Lower leg skin (tissue), 3 donors: Measurements from ENCODE around the gene YOD1.

Experiments used
- POLR2A ChIP-seq, 2 donors: fragments of 450-650 bp; IDR thresholded peaks; one replicate each; pipeline ENCODE4 v1.6.1; 2016 to 2017; ENCODE audit warnings: antibody characterized with exemption in 2 of 2, mild to moderate bottlenecking in 1 of 2, moderate library complexity in 1 of 2
- TF ChIP-seq, protein P1 (sequence below), 3 donors: fragments of 450-650 bp; IDR thresholded peaks; one replicate each; pipeline ENCODE4 v1.5.1; 2016; ENCODE audit warnings: antibody characterized with exemption in 3 of 3, mild to moderate bottlenecking in 3 of 3, moderate library complexity in 2 of 3

DNA sequence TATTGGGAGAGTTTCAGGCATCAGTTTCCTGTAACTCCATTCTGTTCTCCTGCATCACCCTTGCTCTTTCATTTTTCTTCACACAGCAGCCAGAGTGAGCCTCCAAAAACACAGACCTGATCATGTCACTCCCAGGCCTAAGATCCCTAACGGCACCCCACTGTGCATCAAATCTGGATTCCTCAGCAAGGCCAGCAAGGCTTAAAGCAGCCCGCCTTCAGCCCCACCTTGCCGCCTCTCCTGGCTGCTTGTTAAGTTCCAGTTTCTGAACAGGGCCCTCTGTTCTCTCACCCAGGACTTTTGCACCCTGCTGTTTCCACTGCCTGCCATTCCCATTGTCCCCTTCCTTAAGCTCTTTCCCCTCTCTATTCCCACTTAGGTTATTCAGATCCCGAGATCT, 47.8 kb downstream of the YOD1 start:
- no peak for TF ChIP-seq POLR2A (IDR thresholded peaks at IDR 0.05)
- TF ChIP-seq, protein P1, sequence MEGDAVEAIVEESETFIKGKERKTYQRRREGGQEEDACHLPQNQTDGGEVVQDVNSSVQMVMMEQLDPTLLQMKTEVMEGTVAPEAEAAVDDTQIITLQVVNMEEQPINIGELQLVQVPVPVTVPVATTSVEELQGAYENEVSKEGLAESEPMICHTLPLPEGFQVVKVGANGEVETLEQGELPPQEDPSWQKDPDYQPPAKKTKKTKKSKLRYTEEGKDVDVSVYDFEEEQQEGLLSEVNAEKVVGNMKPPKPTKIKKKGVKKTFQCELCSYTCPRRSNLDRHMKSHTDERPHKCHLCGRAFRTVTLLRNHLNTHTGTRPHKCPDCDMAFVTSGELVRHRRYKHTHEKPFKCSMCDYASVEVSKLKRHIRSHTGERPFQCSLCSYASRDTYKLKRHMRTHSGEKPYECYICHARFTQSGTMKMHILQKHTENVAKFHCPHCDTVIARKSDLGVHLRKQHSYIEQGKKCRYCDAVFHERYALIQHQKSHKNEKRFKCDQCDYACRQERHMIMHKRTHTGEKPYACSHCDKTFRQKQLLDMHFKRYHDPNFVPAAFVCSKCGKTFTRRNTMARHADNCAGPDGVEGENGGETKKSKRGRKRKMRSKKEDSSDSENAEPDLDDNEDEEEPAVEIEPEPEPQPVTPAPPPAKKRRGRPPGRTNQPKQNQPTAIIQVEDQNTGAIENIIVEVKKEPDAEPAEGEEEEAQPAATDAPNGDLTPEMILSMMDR (IDR thresholded peaks at IDR 0.05) = no peak
